Trophoblast cell (in vitro differentiated cells and primary cell): ENCODE data around the gene ARMH1.

ENCODE experiments used
- DNase-seq, 2 donors: peaks; one replicate each; pipeline ENCODE4 v3.0.0-alpha.2; 2016
- H2AFZ ChIP-seq: 2 replicates; pipeline ENCODE4 v1.6.1; 2013; ENCODE audit warnings: low read length, moderate library complexity, mild to moderate bottlenecking; ENCODE audit not compliant: insufficient read depth, poor library complexity
- H2AK5ac ChIP-seq: 2 replicates; pipeline ENCODE4 v1.6.1; 2013; ENCODE audit warnings: mild to moderate bottlenecking, low read length
- H2BK120ac ChIP-seq: 2 replicates; pipeline ENCODE4 v1.6.1; 2013; ENCODE audit warnings: low read length, mild to moderate bottlenecking, moderate library complexity; ENCODE audit not compliant: insufficient read depth, poor library complexity
- H2BK12ac ChIP-seq: 2 replicates; pipeline ENCODE4 v1.6.1; 2013; ENCODE audit warnings: mild to moderate bottlenecking, low read length, moderate library complexity
- H2BK5ac ChIP-seq: 2 replicates; pipeline ENCODE4 v1.6.1; 2013; ENCODE audit warnings: low read length, low read depth, moderate library complexity, mild to moderate bottlenecking; ENCODE audit not compliant: poor library complexity
- H3K14ac ChIP-seq: 2 replicates; pipeline ENCODE4 v1.6.1; 2013; ENCODE audit warnings: mild to moderate bottlenecking, low read length
- H3K18ac ChIP-seq: 2 replicates; pipeline ENCODE4 v1.6.1; 2013; ENCODE audit warnings: mild to moderate bottlenecking, low read length
- H3K23ac ChIP-seq: 2 replicates; pipeline ENCODE4 v1.6.1; 2013; ENCODE audit warnings: low read length
- H3K27ac ChIP-seq: 2 replicates; pipeline ENCODE4 v1.5.1; 2013; ENCODE audit warnings: low read depth, mild to moderate bottlenecking, inconsistent platforms, low read length, moderate library complexity
- H3K27me3 ChIP-seq: 2 replicates; pipeline ENCODE4 v1.6.1; 2013; ENCODE audit warnings: inconsistent platforms, mild to moderate bottlenecking, low read length, moderate library complexity; ENCODE audit not compliant: insufficient read depth
- H3K36me3 ChIP-seq, 2 experiments: 1 replicate in 1 of 2; 2 replicates in 1 of 2; pipeline ENCODE4 v1.6.1; 2013; ENCODE audit warnings: low read length in 2 of 2, mild to moderate bottlenecking in 2 of 2, moderate library complexity in 1 of 2; ENCODE audit not compliant: insufficient read depth in 2 of 2, control insufficient read depth in 1 of 2
- H3K4ac ChIP-seq: 2 replicates; pipeline ENCODE4 v1.6.1; 2013; ENCODE audit warnings: low read depth, mild to moderate bottlenecking, low read length, moderate library complexity
- H3K4me1 ChIP-seq, 2 experiments: 1 replicate in 1 of 2; 2 replicates in 1 of 2; pipeline ENCODE4 v1.6.1; 2013; ENCODE audit warnings: low read length in 2 of 2, mild to moderate bottlenecking in 2 of 2, moderate library complexity in 1 of 2; ENCODE audit not compliant: insufficient read depth in 2 of 2, control insufficient read depth in 1 of 2
- H3K4me2 ChIP-seq: 2 replicates; pipeline ENCODE4 v1.6.1; 2013; ENCODE audit warnings: inconsistent platforms, mild to moderate bottlenecking, low read length, moderate library complexity
- H3K4me3 ChIP-seq: 2 replicates; pipeline ENCODE4 v1.5.1; 2013; ENCODE audit warnings: mild to moderate bottlenecking, low read depth, low read length, inconsistent platforms
- H3K79me1 ChIP-seq: one replicate; pipeline ENCODE4 v1.6.1; 2013; ENCODE audit warnings: low read length
- H3K79me2 ChIP-seq: 2 replicates; pipeline ENCODE4 v1.6.1; 2013; ENCODE audit warnings: low read length, mild to moderate bottlenecking; ENCODE audit not compliant: control insufficient read depth, insufficient read depth, poor library complexity
- H3K9ac ChIP-seq: 2 replicates; pipeline ENCODE4 v1.6.1; 2013; ENCODE audit warnings: mild to moderate bottlenecking, low read length
- H3K9me3 ChIP-seq: 2 replicates; pipeline ENCODE4 v1.6.1; 2013; ENCODE audit warnings: low read depth, mild to moderate bottlenecking, control low read depth, inconsistent platforms, low read length; ENCODE audit not compliant: insufficient read depth
- H4K12ac ChIP-seq: 2 replicates; pipeline ENCODE4 v1.6.1; 2013; ENCODE audit warnings: low read depth, mild to moderate bottlenecking, low read length, moderate library complexity
- H4K8ac ChIP-seq: 2 replicates; pipeline ENCODE4 v1.6.1; 2013; ENCODE audit warnings: low read depth, mild to moderate bottlenecking, low read length, moderate library complexity
- H4K91ac ChIP-seq: one replicate; pipeline ENCODE4 v1.6.1; 2013; ENCODE audit warnings: low read depth, mild to moderate bottlenecking, low read length, moderate library complexity
- WGBS: extraction: QIAGEN DNeasy Blood & Tissue Kit; methylation state at CpG from one replicate; pipeline ENCODE4 v1.1.7; 2013; ENCODE audit warnings: missing lambda C conversion rate; ENCODE audit not compliant: insufficient read length, insufficient coverage; ENCODE audit errors: extremely low coverage; 5-methylcytosine and 5-hydroxymethylcytosine counted together

ARMH1 gene

GRCh38 chr1:44655609-44656008, 18.9 kb upstream of the ARMH1 start:
- Histone ChIP-seq H2BK120ac (no peak overlapping the region), H4K8ac (no peak overlapping the region), H3K4me1 (no peaks in the 10 kb centered on the region), H3K4me2 (no peak overlapping the region), H4K12ac (no peak overlapping the region), H3K9ac (no peak overlapping the region), H2BK12ac (no peak overlapping the region), H3K79me2 (no peaks in the 10 kb centered on the region), H3K14ac (no peak overlapping the region), H3K4ac (no peak overlapping the region), H3K79me1 (no peaks in the 10 kb centered on the region), H4K91ac (no peak overlapping the region), H3K36me3 (peaks cover 19 to 21% of the 10 kb centered on the region in 2 experiments), H2AFZ (no peak overlapping the region), H3K27ac (no peak overlapping the region), H2AK5ac (no peak overlapping the region), H3K23ac (no peak overlapping the region), H3K9me3 (no peaks in the 10 kb centered on the region), H3K27me3 (no peaks in the 10 kb centered on the region), H3K18ac (no peak overlapping the region), H3K4me3 (no peak overlapping the region), H2BK5ac (no peak overlapping the region)
- DNase-seq, result peak in 1 of 2 donors; percentile 49
- WGBS, result no CpG with 5 or more reads among the region's 5 CpGs

GRCh38 chr1:44659566-44659965, 14.9 kb upstream of the ARMH1 start:
- Histone ChIP-seq H2BK5ac (no peak overlapping the region), H3K14ac (no peak overlapping the region), H3K4ac (no peak overlapping the region), H4K91ac (no peak overlapping the region), H2BK12ac (no peak overlapping the region), H2AFZ (no peak overlapping the region), H2BK120ac (no peak overlapping the region), H3K4me2 (no peak overlapping the region), H3K79me2 (no peaks in the 10 kb centered on the region), H3K9ac (no peak overlapping the region), H3K36me3 (peaks cover 4% of the 10 kb centered on the region in 2 experiments), H3K27me3 (no peaks in the 10 kb centered on the region), H3K23ac (no peak overlapping the region), H3K4me3 (no peak overlapping the region), H3K18ac (no peak overlapping the region), H3K27ac (no peak overlapping the region), H4K8ac (no peak overlapping the region), H4K12ac (no peak overlapping the region), H2AK5ac (no peak overlapping the region), H3K9me3 (no peaks in the 10 kb centered on the region), H3K4me1 (no peaks in the 10 kb centered on the region), H3K79me1 (no peaks in the 10 kb centered on the region)
- DNase-seq, result no peak
- no CpG with 5 or more reads among the region's 4 CpGs for WGBS

GRCh38 chr1:44660176-44660575, 14.3 kb upstream of the ARMH1 start:
- Histone ChIP-seq H2AFZ (no peak overlapping the region), H3K27ac (no peak overlapping the region), H4K8ac (no peak overlapping the region), H3K4me3 (no peak overlapping the region), H2BK5ac (no peak overlapping the region), H2AK5ac (no peak overlapping the region), H3K4me1 (no peaks in the 10 kb centered on the region), H3K18ac (no peak overlapping the region), H3K36me3 (peaks cover 0 to 2% of the 10 kb centered on the region in 2 experiments), H3K79me2 (no peaks in the 10 kb centered on the region), H3K4me2 (no peak overlapping the region), H3K9me3 (no peaks in the 10 kb centered on the region), H3K4ac (no peak overlapping the region), H4K12ac (no peak overlapping the region), H4K91ac (no peak overlapping the region), H2BK120ac (no peak overlapping the region), H3K9ac (no peak overlapping the region), H3K27me3 (no peaks in the 10 kb centered on the region), H2BK12ac (no peak overlapping the region), H3K14ac (no peak overlapping the region), H3K23ac (no peak overlapping the region), H3K79me1 (no peaks in the 10 kb centered on the region)
- no CpG with 5 or more reads among the region's 9 CpGs for WGBS
- DNase-seq, result no peak

DNA sequence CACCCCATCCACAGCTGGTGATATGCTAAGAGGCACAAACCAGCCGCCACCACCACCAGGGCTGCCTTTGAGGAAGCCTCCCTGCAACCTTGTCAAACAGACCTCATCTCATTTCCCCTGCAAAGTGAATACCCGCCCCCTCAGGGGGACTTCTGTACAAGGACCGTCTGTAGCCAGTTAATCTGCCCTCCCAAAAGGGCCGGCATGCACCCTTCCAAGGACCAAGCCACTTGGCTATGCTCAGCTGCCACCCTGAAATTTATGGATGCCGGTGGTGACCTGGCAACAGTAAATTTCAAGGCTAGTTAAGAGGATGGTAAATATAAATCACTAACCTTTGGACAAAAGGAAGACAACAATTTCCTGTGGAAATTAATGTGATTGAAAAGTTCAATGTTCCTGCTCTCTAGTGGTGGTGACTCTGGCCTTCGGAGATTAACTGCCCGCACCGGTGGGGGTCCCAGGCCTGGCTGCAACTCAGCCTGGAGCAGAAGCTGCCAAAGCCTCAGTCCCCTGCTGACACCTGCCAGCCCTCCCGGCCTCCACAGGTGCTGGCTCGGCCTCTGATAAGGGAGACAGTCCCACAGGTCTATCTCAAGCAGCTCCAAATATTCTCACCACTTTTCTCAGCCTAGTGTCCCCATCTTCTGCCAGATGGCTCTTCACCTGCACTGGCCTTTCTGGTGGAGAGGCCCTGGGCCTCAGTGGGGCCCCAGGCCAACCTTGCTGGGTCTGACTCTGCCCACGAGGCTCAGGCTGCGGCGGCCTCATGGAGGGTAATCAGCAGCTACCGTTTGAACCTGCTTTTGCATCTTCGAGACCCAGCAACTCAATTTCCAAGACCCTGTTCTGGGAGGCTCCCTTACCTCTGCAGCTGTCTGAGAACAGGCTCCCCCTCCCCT, 12.5 kb upstream of the ARMH1 start:
- no peak overlapping the region for H3K18ac ChIP-seq
- peak overlapping the region; percentile 5 for H3K9ac ChIP-seq
- no peak overlapping the region for H3K4me3 ChIP-seq
- H4K8ac ChIP-seq, result no peak overlapping the region
- H2BK5ac ChIP-seq, result no peak overlapping the region
- no peak overlapping the region for H4K12ac ChIP-seq
- no peak overlapping the region for H3K27ac ChIP-seq
- no peaks in the 10 kb centered on the region for H3K4me1 ChIP-seq
- H3K4me2 ChIP-seq, result no peak overlapping the region
- H2BK120ac ChIP-seq, result no peak overlapping the region
- no peak overlapping the region for H3K4ac ChIP-seq
- H3K9me3 ChIP-seq, result no peaks in the 10 kb centered on the region
- H4K91ac ChIP-seq, result no peak overlapping the region
- H3K14ac ChIP-seq, result no peak overlapping the region
- H3K27me3 ChIP-seq, result no peaks in the 10 kb centered on the region
- H2AK5ac ChIP-seq, result no peak overlapping the region
- no CpG with 5 or more reads among the region's 15 CpGs for WGBS
- H3K79me2 ChIP-seq, result no peaks in the 10 kb centered on the region
- no peak overlapping the region for H3K23ac ChIP-seq
- H2AFZ ChIP-seq, result no peak overlapping the region
- peaks cover 0 to 2% of the 10 kb centered on the region in 2 experiments for H3K36me3 ChIP-seq
- no peaks in the 10 kb centered on the region for H3K79me1 ChIP-seq
- no peak for DNase-seq
- H2BK12ac ChIP-seq, result no peak overlapping the region
